ENCODE data around the gene TBK1. TPM values are rescaled to one million over a fixed set of nuclear protein-coding genes. Genes with fewer than 3 reads are reported as not detected.

The TBK1 gene
- polyA plus RNA-seq, 2 of the 4 experiments (the other 2 are of a cell fraction): 29.3 to 52.5 TPM

GRCh38 chr12:64418209-64418608, 33.7 kb upstream of the TBK1 start (continued):
- no peak for TF ChIP-seq ELK1 (IDR thresholded peaks at IDR 0.05; ENCODE audit: low read depth, low read length)
- no peak for TF ChIP-seq MAX (IDR thresholded peaks at IDR 0.05)

GRCh38 chr12:64419696-64420095, 32.2 kb upstream of the TBK1 start:
- CTCF ChIA-PET: no interaction called here
- DNase-seq (ENCODE audit: low read depth in 1 of 2, low spot score in 1 of 2): no peak
- Histone ChIP-seq H3K27ac (no peak overlapping the region), H3K4me2 (no peak overlapping the region), H3K9me3 (no peaks in the 10 kb centered on the region), H3K4me1 (no peaks in the 10 kb centered on the region), H3K4me3 (no peak overlapping the region)
- no peak for ATAC-seq
- FAIRE-seq: no peak
- WGBS (ENCODE audit: missing lambda C conversion rate): 94% methylated on average over 3 of the region's 3 CpGs
- POLR2A ChIA-PET: no interaction called here
- TF ChIP-seq ZNF302 (CRISPR knock-in tag; IDR thresholded peaks at IDR 0.05) (no peak), KDM5A (IDR thresholded peaks at IDR 0.05) (no peak), EHF (CRISPR knock-in tag; IDR thresholded peaks at IDR 0.05) (no peak), HEYL (CRISPR knock-in tag; IDR thresholded peaks at IDR 0.05) (no peak), MYC (IDR thresholded peaks at IDR 0.05; ENCODE audit: borderline replicate concordance, low read length) (no peak), JUN (IDR thresholded peaks at IDR 0.05) (no peak), ZFP36 (IDR thresholded peaks at IDR 0.05; ENCODE audit: borderline replicate concordance, partially characterized antibody) (no peak), CBX2 (IDR thresholded peaks at IDR 0.05; ENCODE audit: borderline replicate concordance, low read depth) (no peak), HES2 (IDR thresholded peaks at IDR 0.05) (no peak), FOSB (CRISPR knock-in tag; IDR thresholded peaks at IDR 0.05) (no peak), JUNB (IDR thresholded peaks at IDR 0.05) (no peak), SREBF2 (IDR thresholded peaks at IDR 0.05) (no peak), HMGXB4 (CRISPR knock-in tag; IDR thresholded peaks at IDR 0.05; ENCODE audit: borderline replicate concordance) (no peak), MAZ (IDR thresholded peaks at IDR 0.05; ENCODE audit: borderline replicate concordance, low read depth, low read length) (no peak), USF2 (IDR thresholded peaks at IDR 0.05) (no peak), TFCP2L1 (CRISPR knock-in tag; IDR thresholded peaks at IDR 0.05) (no peak), POLR2A (IDR thresholded peaks at IDR 0.05; ENCODE audit: low read length) (no peak)

- Histone ChIP-seq H3K27ac (no peak overlapping the region), H3K4me1 (peaks cover 5% of the 10 kb centered on the region; the same call in 1 of the 3 replicates), H3K4me3 (no peak overlapping the region), H3K9me3 (no peaks in the 10 kb centered on the region), H3K4me2 (no peak overlapping the region)
- no peak for TF ChIP-seq ZSCAN20 (CRISPR knock-in tag; IDR thresholded peaks at IDR 0.05)
- no peak for TF ChIP-seq RAD21 (conservative IDR thresholded peaks at IDR 0.05 in 1 of 2, IDR thresholded peaks at IDR 0.05 in 1 of 2)
- TF ChIP-seq SREBF2 (IDR thresholded peaks at IDR 0.05): no peak
- no peak for TF ChIP-seq MYC (IDR thresholded peaks at IDR 0.05; ENCODE audit: borderline replicate concordance, low read length)
- no peak for TF ChIP-seq JUN (IDR thresholded peaks at IDR 0.05)
- no peak for TF ChIP-seq MAX (IDR thresholded peaks at IDR 0.05)
- no peak for TF ChIP-seq CHD2 (IDR thresholded peaks at IDR 0.05; ENCODE audit: low read length, partially characterized antibody)
- TF ChIP-seq BHLHE40 (IDR thresholded peaks at IDR 0.05; ENCODE audit: low read depth, low read length): no peak
- TF ChIP-seq HDAC2 (IDR thresholded peaks at IDR 0.05): no peak
- no peak for TF ChIP-seq JUNB (IDR thresholded peaks at IDR 0.05)
- no peak for TF ChIP-seq CEBPB (IDR thresholded peaks at IDR 0.05)
- no peak for TF ChIP-seq MAZ (IDR thresholded peaks at IDR 0.05; ENCODE audit: borderline replicate concordance, low read depth, low read length)
- TF ChIP-seq FOXS1 (CRISPR knock-in tag; IDR thresholded peaks at IDR 0.05): no peak
- no peak for TF ChIP-seq CBX2 (IDR thresholded peaks at IDR 0.05; ENCODE audit: borderline replicate concordance, low read depth)
- no peak for TF ChIP-seq KDM1A (IDR thresholded peaks at IDR 0.05; ENCODE audit: low read depth)
- no peak for TF ChIP-seq HEYL (CRISPR knock-in tag; IDR thresholded peaks at IDR 0.05)
- TF ChIP-seq RARB (CRISPR knock-in tag; IDR thresholded peaks at IDR 0.05): no peak
- no peak for TF ChIP-seq HOXA7 (CRISPR knock-in tag; IDR thresholded peaks at IDR 0.05)
- TF ChIP-seq EHMT2 (IDR thresholded peaks at IDR 0.05; ENCODE audit: low read depth): no peak
- CTCF ChIA-PET: interaction anchor here (1.3 kb wide), 1 partner anchor 14 kb away, joined by 6 read pairs; no protein-coding TSS in a partner anchor
- POLR2A ChIA-PET: interaction anchor here (0.7 kb wide), 1 partner anchor 155 kb away, joined by 3 read pairs; no protein-coding TSS in a partner anchor
- DNase-seq (ENCODE audit: low read depth in 1 of 2, low spot score in 1 of 2): no peak
- no peak for FAIRE-seq
- 9% methylated on average over 1 of the region's 1 CpG for WGBS (ENCODE audit: missing lambda C conversion rate)
- ATAC-seq: no peak
Observed at GRCh38 chr12:64427988-64428387, 23.9 kb upstream of the TBK1 start.
